ENCODE measurements around the gene ASGR1. TPM values are rescaled to one million over a fixed set of nuclear protein-coding genes. Genes with fewer than 3 reads are reported as not detected.

Gene ASGR1
- total and polyA plus RNA-seq, 10 donors: 1.3 to 10.2 (median 3.8) TPM

GRCh38 chr17:7177954-7178477 lies 1.2 kb downstream of the ASGR1 start:
- no peak overlapping the region for H3K27ac ChIP-seq
- DNase-seq: no peak
- H3K4me1 ChIP-seq: peaks cover 8 to 34% (median 22%) of the 10 kb centered on the region in 6 donors
- no peaks in the 10 kb centered on the region for H3K9me3 ChIP-seq
- H3K27me3 ChIP-seq (replicated peaks in 1 of 7): peaks cover 0 to 66% (median 21%) of the 10 kb centered on the region in 7 donors
- 5 to 9% (median 6%) methylated on average over 17 to 18 of the region's 18 CpGs for WGBS, 5 donors
- intact Hi-C loops (cut with DNase I; ENCODE audit: low total_unique reads): no loop called here
- H3K36me3 ChIP-seq: no peaks in the 10 kb centered on the region
- H3K4me3 ChIP-seq: peak overlapping the region in 7 of 8 donors; percentile 1 to 56 (median 21)
- no peak for TF ChIP-seq POLR2AphosphoS5 (IDR thresholded peaks at IDR 0.05)
- TF ChIP-seq CTCF (IDR thresholded peaks at IDR 0.05 in 8 of 11, conservative IDR thresholded peaks at IDR 0.05 in 3 of 11): no peak
- TF ChIP-seq POLR2A (IDR thresholded peaks at IDR 0.05): no peak

GRCh38 chr17:7177191-7177953 lies 1.8 kb downstream of the ASGR1 start:
- 3 to 4% (median 3%) methylated on average over 25 to 31 of the region's 31 CpGs for WGBS, 5 donors
- Histone ChIP-seq H3K4me3 (peak overlapping the region in 7 of 8 donors; percentile 1 to 56 (median 21)), H3K9me3 (no peaks in the 10 kb centered on the region), H3K27ac (no peak overlapping the region), H3K36me3 (no peaks in the 10 kb centered on the region), H3K4me1 (peaks cover 8 to 34% (median 22%) of the 10 kb centered on the region in 6 donors), H3K27me3 (replicated peaks in 1 of 7) (peaks cover 0 to 67% (median 21%) of the 10 kb centered on the region in 7 donors)
- intact Hi-C loops (cut with DNase I; ENCODE audit: low total_unique reads): no loop called here
- TF ChIP-seq CTCF (IDR thresholded peaks at IDR 0.05 in 8 of 11, conservative IDR thresholded peaks at IDR 0.05 in 3 of 11) (peak; percentile 50 to 93 (median 83)), POLR2AphosphoS5 (IDR thresholded peaks at IDR 0.05) (peak in 2 of 3 donors; percentile 16 to 21), POLR2A (IDR thresholded peaks at IDR 0.05) (no peak)
- peak; percentile 85 for DNase-seq

- no peak for TF ChIP-seq POLR2AphosphoS5 (IDR thresholded peaks at IDR 0.05)
- no peak for TF ChIP-seq CTCF (IDR thresholded peaks at IDR 0.05 in 8 of 11, conservative IDR thresholded peaks at IDR 0.05 in 3 of 11)
- TF ChIP-seq POLR2A (IDR thresholded peaks at IDR 0.05): no peak
- Histone ChIP-seq H3K27me3 (replicated peaks in 1 of 7) (peaks cover 0 to 67% (median 21%) of the 10 kb centered on the region in 7 donors), H3K4me1 (peaks cover 8 to 34% (median 22%) of the 10 kb centered on the region in 6 donors), H3K9me3 (no peaks in the 10 kb centered on the region), H3K27ac (no peak overlapping the region), H3K36me3 (no peaks in the 10 kb centered on the region), H3K4me3 (peak overlapping the region in 1 of 8 donors; percentile 56)
- intact Hi-C loops (cut with DNase I; ENCODE audit: low total_unique reads): no loop called here
- DNase-seq: no peak
- 18 to 30% (median 25%) methylated on average over 17 of the region's 17 CpGs for whole genome bisulfite sequencing, 5 donors
These were observed 2.4 kb downstream of the ASGR1 start for GRCh38 chr17:7176841-7177190.

Measured in spleen (tissue), 11 donors.